CD14-positive monocyte (primary cell): Measurements from ENCODE around the gene NDFIP1. TPM values are rescaled to one million over a fixed set of nuclear protein-coding genes. Genes with fewer than 3 reads are reported as not detected.

Experiments
- DNase-seq, 3 donors: peaks; one replicate each; pipeline ENCODE4 v3.0.0-alpha.2; 2011 to 2022
- H2AFZ ChIP-seq: 2 replicates; pipeline ENCODE4 v1.6.0; 2012; ENCODE audit warnings: mild to moderate bottlenecking, low read depth, low read length, inconsistent platforms; ENCODE audit not compliant: insufficient read depth, poor library complexity, severe bottlenecking
- H3K27ac ChIP-seq, 2 donors: 1 replicate in 1 of 2; 2 replicates in 1 of 2; pipeline ENCODE4 v1.5.1; 2012 to 2013; ENCODE audit warnings: low read length in 2 of 2, control low read depth in 1 of 2, inconsistent platforms in 1 of 2, low read depth in 1 of 2, mild to moderate bottlenecking in 1 of 2
- H3K27me3 ChIP-seq, 2 donors: one replicate each; pipeline versions ENCODE4 v1.6.0 to v1.6.1; 2011 to 2013; ENCODE audit warnings: low read length in 2 of 2; ENCODE audit not compliant: control insufficient read depth in 2 of 2, insufficient read depth in 2 of 2
- H3K36me3 ChIP-seq, 2 donors: replicated peaks in 1 of 2; 1 replicate in 1 of 2; 2 replicates in 1 of 2; pipeline versions ENCODE4 v1.5.1 to v1.6.1; 2012 to 2013; ENCODE audit warnings: low read length in 2 of 2, control low read depth in 1 of 2, inconsistent platforms in 1 of 2, mild to moderate bottlenecking in 1 of 2; ENCODE audit not compliant: insufficient read depth in 2 of 2, control insufficient read depth in 1 of 2
- H3K4me1 ChIP-seq, 2 donors: 1 replicate in 1 of 2; 2 replicates in 1 of 2; pipeline versions ENCODE4 v1.5.1 to v1.6.1; 2012 to 2013; ENCODE audit warnings: low read length in 2 of 2, control low read depth in 1 of 2, inconsistent platforms in 1 of 2, mild to moderate bottlenecking in 1 of 2, moderate library complexity in 1 of 2; ENCODE audit not compliant: insufficient read depth in 2 of 2, control insufficient read depth in 1 of 2
- H3K4me2 ChIP-seq: replicated peaks from 2 replicates; pipeline ENCODE3; 2012; ENCODE audit warnings: low read length, moderate library complexity, mild to moderate bottlenecking; ENCODE audit not compliant: poor library complexity, severe bottlenecking; ENCODE audit errors: extremely low read depth
- H3K4me3 ChIP-seq, 3 experiments: fragments of 200-600 bp in 1 of 3; sonication (generic) in 1 of 3; replicated peaks in 1 of 3; 1 replicate in 2 of 3; 2 replicates in 1 of 3; pipeline ENCODE4 v1.5.1; 2011 to 2013; ENCODE audit warnings: low read length in 3 of 3, mild to moderate bottlenecking in 3 of 3, control low read depth in 2 of 3, low read depth in 2 of 3, inconsistent platforms in 1 of 3, moderate library complexity in 1 of 3
- H3K79me2 ChIP-seq: 2 replicates; pipeline ENCODE4 v1.6.0; 2012; ENCODE audit warnings: mild to moderate bottlenecking, control low read depth, inconsistent platforms, low read length, moderate library complexity; ENCODE audit not compliant: insufficient read depth
- H3K9ac ChIP-seq: 2 replicates; pipeline ENCODE4 v1.6.0; 2017; ENCODE audit warnings: low read length, mild to moderate bottlenecking; ENCODE audit not compliant: insufficient read depth, poor library complexity, severe bottlenecking
- H3K9me3 ChIP-seq, 2 donors: replicated peaks in 1 of 2; 1 replicate in 1 of 2; 2 replicates in 1 of 2; pipeline versions ENCODE4 v1.5.1 to v1.6.1; 2012 to 2013; ENCODE audit warnings: low read length in 2 of 2, control low read depth in 1 of 2; ENCODE audit not compliant: control insufficient read depth in 1 of 2, insufficient read depth in 1 of 2
- H4K20me1 ChIP-seq: 2 replicates; pipeline ENCODE4 v1.6.0; 2012; ENCODE audit warnings: mild to moderate bottlenecking, low read length, control low read depth, moderate library complexity; ENCODE audit not compliant: insufficient read depth
- H3K27ac Mint-ChIP-seq, 7 donors: one replicate each; pipeline ENCODE4 v1.8.0; 2020; ENCODE audit warnings: mild to moderate bottlenecking in 7 of 7, mixed read lengths in 7 of 7, moderate library complexity in 6 of 7, inconsistent platforms in 2 of 7
- H3K27me3 Mint-ChIP-seq, 3 donors: one replicate each; pipeline ENCODE4 v1.8.0; 2021 to 2022; ENCODE audit warnings: low read depth in 3 of 3, mild to moderate bottlenecking in 3 of 3, mixed read lengths in 3 of 3, moderate library complexity in 3 of 3, inconsistent platforms in 1 of 3
- H3K36me3 Mint-ChIP-seq, 2 donors: one replicate each; pipeline ENCODE4 v1.8.0; 2020; ENCODE audit warnings: mixed read lengths in 2 of 2, inconsistent platforms in 1 of 2, mild to moderate bottlenecking in 1 of 2
- H3K4me1 Mint-ChIP-seq: one replicate; pipeline ENCODE4 v1.8.0; 2020; ENCODE audit warnings: mild to moderate bottlenecking, mixed read lengths
- H3K4me3 Mint-ChIP-seq, 2 donors: one replicate each; pipeline ENCODE4 v1.8.0; 2020; ENCODE audit warnings: mild to moderate bottlenecking in 2 of 2, mixed read lengths in 2 of 2, moderate library complexity in 1 of 2
- H3K9me3 Mint-ChIP-seq, 7 donors: one replicate each; pipeline ENCODE4 v1.8.0; 2020 to 2022; ENCODE audit warnings: mixed read lengths in 7 of 7, mild to moderate bottlenecking in 6 of 7, moderate library complexity in 6 of 7, inconsistent platforms in 2 of 7
- CTCF ChIP-seq: fragments of 200-600 bp; IDR thresholded peaks from one replicate; pipeline ENCODE4 v1.8.0; 2022; ENCODE audit warnings: antibody characterized with exemption, mild to moderate bottlenecking
- WGBS: methylation state at CpG from one replicate; pipeline ENCODE4 v1.1.5; 2013; ENCODE audit warnings: missing lambda C conversion rate; ENCODE audit not compliant: insufficient coverage; 5-methylcytosine and 5-hydroxymethylcytosine counted together
- intact Hi-C, 2 donors: fragments of 100-400 bp; cut with micrococcal nuclease; formaldehyde crosslinking; loops; one replicate each; pipeline versions ENCODE4 v1.15.0 to v1.15.1; 2023
- polyA plus RNA-seq, 3 donors: library from polyadenylated mRNA; depleted of rRNA in 1 of 3; unstranded in 2 of 3; stranded (reverse) in 1 of 3; fragments of 300-500 nt in 2 of 3; fragments of >200 nt in 1 of 3; fragmentation: Illumina TruSeq in 2 of 3; gene quantifications; 1 replicate in 2 of 3; 2 replicates in 1 of 3; pipeline ENCODE4 v1.2.3, GENCODE V29; 2012 to 2021

Gene NDFIP1
- polyA plus RNA-seq, 3 donors = 18.4 to 44.4 (median 44.0) TPM

GRCh38 chr5:142156839-142157463, 48.4 kb downstream of the NDFIP1 start:
- peak overlapping the region in 3 of 7 donors; percentile 26 to 38 (median 35) for H3K27ac Mint-ChIP-seq
- H3K4me1 Mint-ChIP-seq = peaks cover 4% of the 10 kb centered on the region
- intact Hi-C loops = loop anchor here (10.0 kb wide), 1 partner anchor 548 kb away; no protein-coding TSS in a partner anchor
- no peak for TF ChIP-seq CTCF
- no peaks in the 10 kb centered on the region for H4K20me1 ChIP-seq
- H3K36me3 ChIP-seq = peaks cover 12 to 29% of the 10 kb centered on the region in 2 donors
- H3K9ac ChIP-seq = no peak overlapping the region
- H3K9me3 ChIP-seq = no peaks in the 10 kb centered on the region
- DNase-seq = no peak
- H3K79me2 ChIP-seq = no peaks in the 10 kb centered on the region
- no peaks in the 10 kb centered on the region for H3K27me3 Mint-ChIP-seq
- WGBS = no CpG with 5 or more reads among the region's 5 CpGs
- peaks cover 16 to 32% of the 10 kb centered on the region in 2 donors for H3K36me3 Mint-ChIP-seq
- H3K4me2 ChIP-seq = no peak overlapping the region
- no peak overlapping the region for H3K4me3 ChIP-seq
- peak overlapping the region in 1 of 2 donors; percentile 44 for H3K27ac ChIP-seq
- H3K27me3 ChIP-seq = no peaks in the 10 kb centered on the region
- no peaks in the 10 kb centered on the region for H3K4me1 ChIP-seq
- H3K9me3 Mint-ChIP-seq = no peaks in the 10 kb centered on the region
- no peak overlapping the region for H2AFZ ChIP-seq
- H3K4me3 Mint-ChIP-seq = no peak overlapping the region

- H3K79me2 ChIP-seq = no peaks in the 10 kb centered on the region
- H3K27ac ChIP-seq = no peak overlapping the region
- intact Hi-C loops = loop anchor here (10.0 kb wide), 1 partner anchor 545 kb away; no protein-coding TSS in a partner anchor
- no peak for DNase-seq
- H3K27me3 ChIP-seq = no peaks in the 10 kb centered on the region
- peaks cover 0 to 1% (median 0%) of the 10 kb centered on the region in 3 donors for H3K27me3 Mint-ChIP-seq
- H3K4me3 ChIP-seq = no peak overlapping the region
- no peak overlapping the region for H3K27ac Mint-ChIP-seq
- H3K36me3 ChIP-seq = peaks cover 2 to 9% of the 10 kb centered on the region in 2 donors
- H3K9ac ChIP-seq = no peak overlapping the region
- TF ChIP-seq CTCF = no peak
- peaks cover 3 to 17% of the 10 kb centered on the region in 2 donors for H3K36me3 Mint-ChIP-seq
- H3K9me3 ChIP-seq = no peaks in the 10 kb centered on the region
- no peaks in the 10 kb centered on the region for H4K20me1 ChIP-seq
- H2AFZ ChIP-seq = no peak overlapping the region
- no peaks in the 10 kb centered on the region for H3K4me1 ChIP-seq
- H3K4me3 Mint-ChIP-seq = no peak overlapping the region
- no peak overlapping the region for H3K4me2 ChIP-seq
- peaks cover 0 to 3% (median 0%) of the 10 kb centered on the region in 7 donors for H3K9me3 Mint-ChIP-seq
- H3K4me1 Mint-ChIP-seq = peaks cover 4% of the 10 kb centered on the region
These were observed 50.8 kb downstream of the NDFIP1 start for GRCh38 chr5:142159354-142159753.
